Activated naive CD8-positive, alpha-beta T cell treated with anti-CD3 and anti-CD28 coated beads, Interleukin-2, amount 10 ng/mL, durations not matched to agents 7 days and 5 days (primary cell): ENCODE results near the gene PTAFR. TPM values are rescaled to one million over a fixed set of nuclear protein-coding genes. Genes with fewer than 3 reads are reported as not detected.

ENCODE experiments used
- ATAC-seq: fragments of 150-1000 bp; cut with Tn5 transposase; one replicate; pipeline ENCODE4 v1.10.0; 2021; ENCODE audit warnings: low read depth, moderate library complexity
- POLR2A ChIA-PET: fragments of 350-600 bp; sonication (Branson Sonifier 250); formaldehyde crosslinking; loops from one replicate; lab custom pipeline; 2021; ENCODE audit warnings: antibody characterized with exemption; lab: Charles Lee
- DNase-seq: peaks from one replicate; pipeline ENCODE4 v3.0.0; 2021
- H3K27ac Mint-ChIP-seq: one replicate; pipeline ENCODE4 v1.8.0; 2022; ENCODE audit warnings: mild to moderate bottlenecking, mixed read lengths
- H3K27me3 Mint-ChIP-seq: one replicate; pipeline ENCODE4 v1.8.0; 2022; ENCODE audit warnings: mild to moderate bottlenecking, moderate library complexity, mixed read lengths
- H3K36me3 Mint-ChIP-seq: one replicate; pipeline ENCODE4 v1.8.0; 2021; ENCODE audit warnings: mild to moderate bottlenecking, mixed read lengths
- H3K4me1 Mint-ChIP-seq: one replicate; pipeline ENCODE4 v1.8.0; 2021; ENCODE audit warnings: mixed read lengths
- H3K4me3 Mint-ChIP-seq: one replicate; pipeline ENCODE4 v1.8.0; 2022; ENCODE audit warnings: mild to moderate bottlenecking, moderate library complexity, mixed read lengths
- H3K9me3 Mint-ChIP-seq: one replicate; pipeline ENCODE4 v1.8.0; 2021; ENCODE audit warnings: mixed read lengths
- total RNA-seq, 2 experiments: library from RNA; stranded (reverse); gene quantifications; one replicate each; pipeline ENCODE4 v1.2.3, GENCODE V29; 2021

The PTAFR gene
- total RNA-seq, 2 experiments from 2014 or later = 0.99 to 1.1 TPM

GRCh38 chr1:28171246-28171645 is 5.2 kb downstream of the PTAFR start:
- Mint-ChIP-seq H3K27ac (peak overlapping the region; percentile 57), H3K9me3 (no peaks in the 10 kb centered on the region), H3K4me3 (peak overlapping the region; percentile 54), H3K27me3 (peaks cover 27% of the 10 kb centered on the region), H3K4me1 (peaks cover 43% of the 10 kb centered on the region), H3K36me3 (peaks cover 3% of the 10 kb centered on the region)
- ATAC-seq (no peak), DNase-seq (no peak)
- POLR2A ChIA-PET = no interaction called here

GRCh38 chr1:28170001-28170596 is 6.4 kb downstream of the PTAFR start:
- peaks cover 42% of the 10 kb centered on the region for H3K4me1 Mint-ChIP-seq
- peaks cover 2% of the 10 kb centered on the region for H3K9me3 Mint-ChIP-seq
- H3K27me3 Mint-ChIP-seq = peaks cover 25% of the 10 kb centered on the region
- peak overlapping the region; percentile 61 for H3K27ac Mint-ChIP-seq
- ATAC-seq (no peak), DNase-seq (no peak)
- POLR2A ChIA-PET = interaction anchor here (0.9 to 1.9 kb wide), 6 partner anchors 25 to 173 kb away, joined by 3 to 15 read pairs (median 3); no protein-coding TSS in a partner anchor
- H3K36me3 Mint-ChIP-seq = peaks cover 3% of the 10 kb centered on the region
- no peak overlapping the region for H3K4me3 Mint-ChIP-seq

- H3K4me3 Mint-ChIP-seq = no peak overlapping the region
- POLR2A ChIA-PET = no interaction called here
- peaks cover 42% of the 10 kb centered on the region for H3K27me3 Mint-ChIP-seq
These were observed 12.9 kb downstream of the PTAFR start for GRCh38 chr1:28163496-28164161.

GRCh38 chr1:28162151-28162550 is 14.3 kb downstream of the PTAFR start:
- peaks cover 3% of the 10 kb centered on the region for H3K36me3 Mint-ChIP-seq
- DNase-seq (no peak), ATAC-seq (no peak)
- POLR2A ChIA-PET = interaction anchor here (0.9 kb wide), 1 partner anchor 10 kb away, joined by 4 read pairs; no protein-coding TSS in a partner anchor
- H3K27me3 Mint-ChIP-seq = peaks cover 39% of the 10 kb centered on the region
- H3K4me3 Mint-ChIP-seq = no peak overlapping the region
- peak overlapping the region; percentile 44 for H3K27ac Mint-ChIP-seq
- peaks cover 9% of the 10 kb centered on the region for H3K4me1 Mint-ChIP-seq
- peaks cover 2% of the 10 kb centered on the region for H3K9me3 Mint-ChIP-seq

More at GRCh38 chr1:28163496-28164161, 12.9 kb downstream of the PTAFR start:
- DNase-seq (no peak), ATAC-seq (no peak)
- Mint-ChIP-seq H3K9me3 (peaks cover 2% of the 10 kb centered on the region), H3K27ac (no peak overlapping the region), H3K36me3 (peaks cover 4% of the 10 kb centered on the region), H3K4me1 (peaks cover 14% of the 10 kb centered on the region)

- Mint-ChIP-seq H3K4me1 (peaks cover 9% of the 10 kb centered on the region), H3K9me3 (peaks cover 2% of the 10 kb centered on the region), H3K36me3 (peaks cover 3% of the 10 kb centered on the region), H3K27ac (peak overlapping the region; percentile 44), H3K4me3 (no peak overlapping the region), H3K27me3 (peaks cover 35% of the 10 kb centered on the region)
- POLR2A ChIA-PET = interaction anchor here (0.9 kb wide), 1 partner anchor 11 kb away, joined by 4 read pairs; no protein-coding TSS in a partner anchor
- ATAC-seq (no peak), DNase-seq (no peak)
These were observed 14.7 kb downstream of the PTAFR start for GRCh38 chr1:28161751-28162150.

GRCh38 chr1:28160782-28161266 is 15.7 kb downstream of the PTAFR start:
- peaks cover under 1% of the 10 kb centered on the region for H3K9me3 Mint-ChIP-seq
- ATAC-seq = no peak
- H3K4me1 Mint-ChIP-seq = peaks cover 9% of the 10 kb centered on the region
- POLR2A ChIA-PET = no interaction called here
- H3K4me3 Mint-ChIP-seq = no peak overlapping the region
- peaks cover 29% of the 10 kb centered on the region for H3K27me3 Mint-ChIP-seq
- peak overlapping the region; percentile 47 for H3K27ac Mint-ChIP-seq
- DNase-seq = no peak
- H3K36me3 Mint-ChIP-seq = peaks cover 3% of the 10 kb centered on the region

GRCh38 chr1:28159680-28160079 is 16.8 kb downstream of the PTAFR start:
- POLR2A ChIA-PET = no interaction called here
- no peak overlapping the region for H3K27ac Mint-ChIP-seq
- peaks cover 21% of the 10 kb centered on the region for H3K27me3 Mint-ChIP-seq

GRCh38 chr1:28159243-28159642 is 17.2 kb downstream of the PTAFR start:
- POLR2A ChIA-PET = no interaction called here
- Mint-ChIP-seq H3K4me3 (no peak overlapping the region), H3K36me3 (peaks cover 3% of the 10 kb centered on the region), H3K9me3 (no peaks in the 10 kb centered on the region), H3K4me1 (peaks cover 12% of the 10 kb centered on the region), H3K27ac (no peak overlapping the region), H3K27me3 (peaks cover 20% of the 10 kb centered on the region)
- ATAC-seq = no peak
- no peak for DNase-seq

More at GRCh38 chr1:28159680-28160079, 16.8 kb downstream of the PTAFR start:
- Mint-ChIP-seq H3K4me1 (peaks cover 11% of the 10 kb centered on the region), H3K9me3 (no peaks in the 10 kb centered on the region), H3K4me3 (no peak overlapping the region), H3K36me3 (peaks cover 3% of the 10 kb centered on the region)
- ATAC-seq = no peak
- no peak for DNase-seq

GRCh38 chr1:28157894-28158293 is 18.6 kb downstream of the PTAFR start:
- peaks cover 13% of the 10 kb centered on the region for H3K4me1 Mint-ChIP-seq
- H3K9me3 Mint-ChIP-seq = no peaks in the 10 kb centered on the region
- no peak for ATAC-seq
- no peak overlapping the region for H3K4me3 Mint-ChIP-seq
- DNase-seq = no peak
- H3K27ac Mint-ChIP-seq = no peak overlapping the region
- peaks cover 15% of the 10 kb centered on the region for H3K27me3 Mint-ChIP-seq
- POLR2A ChIA-PET = no interaction called here
- H3K36me3 Mint-ChIP-seq = peaks cover 3% of the 10 kb centered on the region

GRCh38 chr1:28156821-28157220 is 19.7 kb downstream of the PTAFR start:
- ATAC-seq = no peak
- Mint-ChIP-seq H3K36me3 (peaks cover 3% of the 10 kb centered on the region), H3K27me3 (peaks cover 11% of the 10 kb centered on the region), H3K4me1 (peaks cover 12% of the 10 kb centered on the region), H3K27ac (no peak overlapping the region), H3K9me3 (no peaks in the 10 kb centered on the region), H3K4me3 (no peak overlapping the region)
- DNase-seq = no peak
- POLR2A ChIA-PET = no interaction called here

GRCh38 chr1:28155628-28156027 is 20.9 kb downstream of the PTAFR start:
- H3K9me3 Mint-ChIP-seq = no peaks in the 10 kb centered on the region
- no peak for ATAC-seq
- H3K4me3 Mint-ChIP-seq = no peak overlapping the region
- peaks cover 5% of the 10 kb centered on the region for H3K4me1 Mint-ChIP-seq
- peaks cover 3% of the 10 kb centered on the region for H3K36me3 Mint-ChIP-seq
- peaks cover 10% of the 10 kb centered on the region for H3K27me3 Mint-ChIP-seq
- POLR2A ChIA-PET = no interaction called here
- DNase-seq = no peak
- no peak overlapping the region for H3K27ac Mint-ChIP-seq

GRCh38 chr1:28154078-28154594 is 22.4 kb downstream of the PTAFR start:
- Mint-ChIP-seq H3K9me3 (no peaks in the 10 kb centered on the region), H3K36me3 (peaks cover 5% of the 10 kb centered on the region), H3K4me3 (no peak overlapping the region), H3K27me3 (peaks cover 13% of the 10 kb centered on the region), H3K27ac (no peak overlapping the region), H3K4me1 (peaks cover 5% of the 10 kb centered on the region)
- ATAC-seq (no peak), DNase-seq (no peak)
- POLR2A ChIA-PET = no interaction called here

- H3K27me3 Mint-ChIP-seq = peaks cover 16% of the 10 kb centered on the region
- POLR2A ChIA-PET = no interaction called here
- peaks cover 2% of the 10 kb centered on the region for H3K36me3 Mint-ChIP-seq
- no peak overlapping the region for H3K27ac Mint-ChIP-seq
- ATAC-seq (no peak), DNase-seq (no peak)
- no peaks in the 10 kb centered on the region for H3K9me3 Mint-ChIP-seq
- peaks cover 10% of the 10 kb centered on the region for H3K4me1 Mint-ChIP-seq
- H3K4me3 Mint-ChIP-seq = no peak overlapping the region
These were observed 26.2 kb downstream of the PTAFR start for GRCh38 chr1:28150125-28150780.
